DMS 273 (cell line): ENCODE results near the gene SGSH.
"Not testable (repeated sequence)": the region's sequence is repeated elsewhere in the genome, so short reads cannot be mapped to it uniquely, and the experiment has no call there.

Experiments
- DNase-seq: peaks from one replicate; lab custom pipeline; 2025; ENCODE audit not compliant: unreplicated experiment; lab: John Stamatoyannopoulos, UW

Gene SGSH

DNA sequence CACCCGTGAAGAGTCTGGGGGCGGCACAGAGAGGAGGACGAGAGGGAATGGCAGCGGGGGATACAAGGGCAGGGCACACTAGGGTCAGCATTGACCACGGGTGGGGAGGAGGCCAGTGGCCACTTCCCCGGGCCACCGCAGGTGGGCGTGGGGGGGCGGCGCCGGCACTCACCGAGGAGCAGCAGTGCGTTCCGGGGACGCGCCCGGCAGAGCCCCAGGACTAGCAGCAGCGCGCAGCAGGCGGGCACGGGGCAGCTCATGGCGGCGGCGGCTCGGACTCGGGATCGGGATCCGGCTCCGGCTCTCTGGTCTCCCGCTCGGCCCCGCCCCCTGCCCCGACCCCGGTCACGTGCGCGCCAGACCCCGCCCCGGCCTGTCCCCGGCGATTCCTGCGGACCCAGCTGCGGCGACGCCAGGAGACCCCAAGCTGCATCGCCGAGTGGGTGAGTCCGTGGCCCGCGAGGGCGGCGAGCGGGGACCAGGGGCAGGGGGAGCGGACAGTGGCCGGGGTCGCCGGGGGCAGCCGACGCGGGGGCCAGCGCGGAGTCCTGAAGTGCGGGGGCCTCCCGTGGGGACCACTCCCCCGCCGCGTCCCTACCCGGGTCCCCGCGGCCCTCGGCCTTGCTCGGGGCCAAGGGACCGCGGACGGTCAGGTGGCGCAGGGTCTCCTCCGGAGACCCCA lies at the start of gene SGSH, which contains the start of gene SLC26A11:
SGSH (minus strand) TSS at position 280 of the 682 bp plus-strand sequence; CDS start at position 260, 20 bp downstream.
SLC26A11 (plus strand) TSS at position 374 of the 682 bp plus-strand sequence. CDS start 1,134 bp downstream, outside the sequence.
- peak; percentile 85 for DNase-seq

DNA sequence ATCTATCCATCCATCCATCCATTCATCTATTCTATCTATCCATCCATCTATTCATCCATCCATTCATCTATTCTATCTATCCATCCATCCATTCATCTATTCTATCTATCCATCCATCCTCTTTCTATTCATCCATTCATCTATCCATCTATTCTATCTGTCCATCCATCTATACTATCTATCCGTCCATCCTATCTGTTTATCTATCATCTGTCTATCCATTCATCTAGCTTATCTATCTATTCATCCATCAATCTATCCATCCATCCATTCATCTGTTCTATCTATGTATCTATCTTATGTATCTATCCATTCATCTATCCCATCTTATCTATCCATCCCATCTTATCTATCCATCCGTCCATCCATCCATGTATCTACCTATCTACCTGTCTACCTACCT lies 49.3 kb upstream of the SGSH start:
- DNase-seq, result no peak

DNA sequence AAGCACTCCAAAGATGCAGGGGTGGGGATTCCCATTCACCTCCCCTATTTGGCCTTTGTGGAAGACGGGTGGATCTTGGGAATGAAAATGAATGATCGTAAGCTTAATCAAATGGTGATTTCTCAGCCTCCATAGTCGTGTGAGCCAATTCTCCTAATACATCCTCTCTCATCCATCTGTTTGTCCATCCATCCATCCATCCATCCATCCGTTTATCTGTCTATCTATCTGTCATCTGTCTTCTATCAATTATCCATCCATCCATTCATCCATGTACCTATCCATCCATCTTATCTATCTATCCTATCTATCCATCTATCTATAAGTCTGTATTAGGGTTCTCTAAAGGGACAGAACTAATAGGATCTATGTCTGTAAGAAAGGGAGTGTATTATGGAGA lies 48.3 kb upstream of the SGSH start:
- DNase-seq, result no peak

GRCh38 chr17:80267391-80267790 lies 47.3 kb upstream of the SGSH start:
- no peak for DNase-seq

DNA sequence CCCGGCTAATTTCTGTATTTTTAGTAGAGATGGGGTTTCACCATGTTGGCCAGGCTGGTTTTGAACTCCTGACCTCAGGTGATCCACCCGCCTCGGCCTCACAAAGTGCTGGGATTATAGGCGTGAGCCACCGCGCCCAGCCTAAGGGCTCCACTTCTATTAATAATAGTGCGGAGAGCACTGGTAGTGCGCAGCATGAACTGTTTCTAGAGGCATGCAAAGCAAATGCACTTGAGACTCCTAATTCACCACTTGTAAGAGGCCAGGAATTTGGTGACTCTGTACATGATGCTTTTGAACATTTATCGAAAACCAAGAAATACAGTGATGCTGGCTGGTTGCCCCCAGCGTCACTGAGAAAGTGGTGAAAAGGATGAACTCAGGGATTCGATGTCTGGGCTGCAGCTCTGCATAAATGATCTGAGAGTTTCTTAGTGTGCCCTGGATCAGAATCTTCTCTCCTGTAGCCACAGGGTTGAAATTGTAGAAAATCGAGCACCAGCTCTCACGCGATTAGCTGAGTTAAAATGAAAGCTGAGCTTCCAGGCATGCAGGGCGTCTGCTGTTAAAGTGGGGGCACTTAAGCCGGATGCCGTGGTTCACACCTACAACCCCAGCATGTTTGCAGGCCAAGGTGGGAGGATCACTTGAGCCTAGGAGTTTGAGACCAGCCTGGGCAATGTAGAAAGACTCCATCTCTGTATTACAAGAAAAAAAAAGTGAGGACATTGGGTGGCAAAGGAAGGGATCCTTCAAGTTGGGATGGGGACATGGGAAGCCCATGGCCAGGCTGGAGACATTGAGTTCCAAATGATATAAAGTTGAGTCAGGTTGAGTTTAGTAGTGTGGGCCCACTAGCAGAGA lies 45.3 kb upstream of the SGSH start:
- DNase-seq, result no peak

DNA sequence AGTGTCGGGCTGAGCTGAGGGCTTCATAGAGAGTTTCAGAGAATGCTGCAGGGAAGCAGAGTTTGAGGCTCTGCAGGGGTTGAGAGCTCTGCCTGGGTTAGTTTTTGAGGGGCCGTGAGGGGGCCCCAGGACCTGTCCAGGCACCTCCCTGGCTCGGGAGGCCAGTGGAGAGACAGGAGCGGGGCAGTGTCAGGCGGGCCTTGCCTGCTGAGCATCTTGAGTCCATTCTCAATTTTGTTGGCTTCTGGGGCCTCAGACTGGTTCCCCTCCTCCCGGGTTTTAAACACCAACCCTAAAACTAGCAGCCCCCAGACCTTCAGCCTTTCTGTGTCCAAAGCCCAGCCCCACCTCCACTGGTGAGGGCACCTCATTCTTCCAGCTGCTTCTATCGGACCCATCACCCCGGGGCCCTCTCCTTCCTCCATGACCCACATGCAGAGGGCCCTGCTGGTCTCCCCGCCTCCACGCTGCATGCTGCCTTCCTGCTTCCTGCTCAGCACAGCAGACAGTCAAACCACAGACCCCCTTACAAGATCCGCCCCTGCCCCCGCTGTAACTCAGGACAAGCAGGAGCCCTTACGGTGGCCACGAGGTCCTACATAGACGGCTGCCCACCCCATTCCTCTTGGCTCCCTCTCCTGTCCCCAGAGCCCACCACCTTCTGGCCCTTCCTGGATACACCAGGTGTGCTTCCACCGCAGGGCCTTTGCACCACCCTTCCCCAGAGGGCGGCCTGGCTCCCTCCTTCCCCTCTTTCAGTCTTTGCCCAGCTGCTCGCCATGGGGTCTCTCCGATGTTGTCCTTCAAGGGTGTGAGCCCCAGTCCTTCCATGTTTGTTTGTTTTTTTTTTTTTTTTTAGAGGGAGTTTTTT lies 44.3 kb upstream of the SGSH start:
- no peak for DNase-seq

GRCh38 chr17:80263253-80264204 lies 43.4 kb upstream of the SGSH start:
- peak; percentile 97 for DNase-seq

- no peak for DNase-seq
Measured at GRCh38 chr17:80262775-80263244, 42.7 kb upstream of the SGSH start.

DNA sequence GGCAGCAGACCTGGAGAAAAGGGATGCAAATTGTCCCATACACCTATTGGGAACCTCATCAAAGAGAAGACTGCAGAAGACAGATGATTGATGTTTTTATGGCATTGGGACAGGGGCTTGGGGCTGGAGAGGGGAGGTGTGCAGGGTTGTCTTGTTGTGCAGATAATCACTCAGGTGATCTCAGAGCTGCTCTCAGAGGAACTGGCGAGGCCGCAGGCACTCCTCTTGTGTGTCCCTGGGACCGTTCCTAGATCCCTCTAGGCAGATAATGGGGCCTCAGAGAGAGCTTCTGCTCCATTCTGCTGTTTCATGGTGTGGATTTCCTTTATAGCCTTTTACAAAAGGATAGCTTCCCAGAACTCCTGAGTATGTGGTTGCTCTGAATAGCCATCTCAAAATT lies 42.2 kb upstream of the SGSH start:
- peak; percentile 27 for DNase-seq

DNA sequence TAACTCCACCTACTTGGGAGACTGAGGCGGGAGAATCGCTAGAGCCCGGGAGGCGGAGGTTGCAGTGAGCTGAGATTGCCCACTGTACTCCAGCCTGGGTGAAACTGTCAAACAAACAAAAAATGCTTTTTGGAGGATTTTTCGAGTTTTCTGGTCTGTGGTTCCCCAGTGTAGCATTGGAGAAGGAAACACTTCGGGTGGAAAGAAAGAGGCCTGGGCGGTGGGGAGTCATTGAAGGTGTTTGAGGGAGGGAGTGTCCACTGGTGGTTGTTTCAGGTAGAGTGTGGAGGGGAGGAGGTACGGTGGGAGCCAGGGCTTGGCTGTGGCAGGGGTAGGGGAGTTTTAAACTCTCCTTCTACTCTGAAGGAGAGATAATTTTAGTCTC lies 41.8 kb upstream of the SGSH start:
- no peak for DNase-seq

DNA sequence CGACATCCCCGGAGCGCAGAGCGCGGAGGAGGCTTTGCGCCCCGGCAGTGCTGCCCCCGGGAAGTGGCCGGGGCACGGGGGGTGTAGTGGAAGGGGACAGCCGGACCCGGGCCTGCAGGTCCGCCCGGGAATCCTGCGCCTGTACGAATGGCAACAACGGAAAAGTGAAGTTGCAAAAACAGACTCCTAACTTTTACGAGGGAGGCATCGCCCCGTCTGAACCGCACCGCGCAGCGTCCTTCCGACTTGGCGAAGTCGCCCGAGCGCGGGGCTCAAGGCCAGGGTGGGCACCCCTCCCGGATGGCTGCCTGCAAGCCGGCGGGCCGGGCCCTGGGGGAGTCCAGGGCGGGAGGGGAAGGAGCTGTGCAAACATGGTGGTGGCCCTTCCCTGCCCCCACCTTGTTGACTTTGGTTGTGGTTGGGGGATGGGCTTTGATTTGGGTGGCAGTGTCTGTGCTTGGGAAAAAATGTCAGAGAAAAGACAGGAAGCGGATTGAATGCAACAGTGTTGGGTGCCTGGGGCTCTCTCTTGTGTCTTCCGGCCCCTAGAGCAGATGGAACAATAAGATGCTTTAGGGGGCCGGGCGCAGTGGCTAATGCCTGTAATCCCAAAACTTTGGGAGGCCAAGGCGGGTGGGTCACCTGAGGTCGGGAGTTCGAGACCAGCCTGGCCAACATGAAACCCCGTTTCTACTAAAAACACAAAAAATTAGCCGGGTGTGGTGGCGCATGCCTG lies 41.2 kb upstream of the SGSH start:
- DNase-seq, result peak; percentile 54

DNA sequence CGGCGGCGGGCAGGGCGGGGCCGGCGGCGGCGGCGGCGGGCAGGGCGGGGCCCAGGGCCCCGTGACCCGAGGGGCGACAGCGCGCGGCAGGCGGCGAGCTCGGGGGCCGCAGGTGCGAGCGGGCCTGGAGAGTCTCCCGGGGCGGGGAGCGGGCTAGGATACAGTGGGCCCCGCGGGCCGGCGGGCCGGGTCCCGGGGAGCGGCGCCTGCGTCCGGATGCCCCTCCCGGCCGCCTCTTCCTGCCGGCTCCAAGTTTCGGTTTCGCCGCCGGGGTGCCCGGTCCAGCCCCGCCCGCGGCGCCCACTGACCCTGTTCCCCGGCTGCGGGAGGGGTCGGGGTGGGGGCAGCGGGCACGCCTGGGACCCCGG lies 40.6 kb upstream of the SGSH start, which contains the start of gene RNF213:
RNF213 (plus strand) TSS at position 62 of the 368 bp plus-strand sequence. CDS start 2,830 bp downstream, outside the sequence.
- peak; percentile 70 for DNase-seq

- DNase-seq, result peak; percentile 85
Measured at GRCh38 chr17:80260069-80260535, 40.0 kb upstream of the SGSH start.

DNA sequence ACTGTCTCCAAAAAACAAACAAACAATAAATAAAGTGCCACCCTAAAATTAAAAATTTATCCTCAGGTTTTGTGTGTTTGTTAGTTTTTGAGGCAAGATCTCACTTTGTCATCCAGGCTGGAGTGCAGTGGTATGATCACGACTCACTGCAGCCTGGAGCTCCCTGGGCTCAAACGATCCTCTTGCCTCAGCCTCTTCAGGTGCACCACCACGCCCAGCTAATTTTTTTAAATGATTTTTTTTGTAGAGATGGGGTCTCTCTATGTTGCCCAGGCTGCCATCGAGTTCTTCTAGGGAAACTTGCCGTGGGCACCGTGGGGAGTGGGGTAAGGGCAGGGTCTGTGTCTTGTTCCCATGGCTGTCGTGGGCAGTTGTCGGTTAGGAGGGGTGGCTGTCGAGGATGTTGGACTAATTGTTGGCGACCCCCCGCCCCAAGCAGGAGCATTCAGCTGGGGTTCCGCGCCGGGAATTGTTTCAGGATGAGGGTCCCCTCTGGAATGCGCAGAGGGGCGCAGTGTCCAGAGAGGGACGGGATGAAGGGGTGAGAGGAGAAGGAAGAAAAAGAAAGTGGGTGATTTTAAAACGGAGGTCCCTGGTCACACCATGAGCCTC lies 39.4 kb upstream of the SGSH start:
- DNase-seq, result no peak

- DNase-seq, result not testable (repeated sequence)
Measured at GRCh38 chr17:80258296-80258695, 38.2 kb upstream of the SGSH start.

GRCh38 chr17:80257716-80258213 lies 37.6 kb upstream of the SGSH start:
- no peak for DNase-seq

DNA sequence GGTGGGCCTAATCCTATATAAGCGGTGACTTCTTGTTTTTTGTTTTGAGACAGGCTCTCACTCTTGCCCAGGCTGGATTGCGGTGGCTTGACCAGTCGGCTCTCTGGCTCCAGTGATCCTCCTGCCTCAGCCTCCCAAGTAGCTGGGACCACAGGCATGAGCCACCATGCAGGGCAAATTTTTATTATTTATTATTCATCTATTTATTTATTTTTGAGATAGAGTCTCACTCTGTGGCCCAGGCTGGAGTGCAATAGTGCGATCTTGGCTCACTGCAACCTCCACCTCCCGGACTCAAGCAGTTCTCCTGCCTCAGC lies 35.9 kb upstream of the SGSH start:
- DNase-seq, result no peak

DNA sequence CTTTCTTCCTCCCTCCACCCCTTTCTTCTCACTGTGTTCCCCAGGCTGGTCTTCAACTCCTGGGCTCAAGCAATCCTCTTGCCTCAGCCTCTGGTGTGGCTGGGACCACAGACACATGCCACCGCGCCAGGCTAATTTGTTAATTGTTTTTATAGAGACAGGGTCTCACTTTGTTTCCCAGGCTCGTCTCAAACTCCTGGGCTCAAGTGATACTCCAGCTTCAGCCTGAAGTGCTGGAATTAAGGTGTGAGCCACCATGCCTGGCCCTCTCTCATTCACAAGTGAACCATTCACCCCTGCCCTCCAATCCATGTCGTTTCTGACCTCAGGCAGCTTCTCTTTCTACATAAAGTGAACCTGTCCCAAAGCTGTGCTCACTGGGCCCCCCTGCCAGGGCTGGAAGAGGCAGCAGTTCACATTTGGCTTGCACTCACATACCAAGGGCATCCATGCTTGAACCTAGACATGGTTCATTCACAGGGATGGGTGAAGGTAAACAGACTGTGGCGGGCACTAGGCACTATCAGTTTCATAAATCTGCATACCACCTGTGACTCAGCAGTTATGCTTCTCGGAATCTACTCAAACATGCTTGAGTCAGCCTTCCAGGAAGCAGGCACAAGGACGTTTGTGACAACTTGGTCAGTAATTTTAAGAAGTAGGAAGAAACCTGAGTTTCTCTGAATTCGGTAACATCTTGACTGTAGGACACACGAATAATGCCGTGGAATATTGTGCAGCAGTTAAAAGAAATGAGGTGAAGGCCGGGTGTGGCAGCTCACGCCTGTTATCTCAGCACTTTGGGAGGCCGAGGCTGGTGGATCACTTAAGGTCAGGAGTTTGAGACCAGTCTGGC lies 34.5 kb upstream of the SGSH start:
- DNase-seq, result peak; percentile 71
